GM13976 (cell line): ENCODE measurements around the gene SUMO2.
"Not testable (repeated sequence)": the region's sequence is repeated elsewhere in the genome, so short reads cannot be mapped to it uniquely, and the experiment has no call there.

Experiments used
- DNase-seq: peaks from one replicate; pipeline ENCODE4 v3.0.0; 2012; ENCODE audit warnings: low spot score
- CTCF ChIP-seq: IDR thresholded peaks from 2 replicates; pipeline ENCODE4 v1.5.1; 2012; ENCODE audit warnings: borderline replicate concordance, mild to moderate bottlenecking; ENCODE audit not compliant: insufficient read depth; ENCODE audit errors: extremely low read depth, missing control alignments, control extremely low read depth
- in situ Hi-C: fragments of 300-500 bp; cut with MboI; formaldehyde crosslinking; loops from one replicate; pipeline ENCODE4 v1.12.0; 2022; ENCODE audit warnings: low sequenced_read_pairs, mixed read lengths, inconsistent platforms; ENCODE audit not compliant: unreplicated experiment

The SUMO2 gene

GRCh38 chr17:75225016-75225415 is 42.3 kb upstream of the SUMO2 start:
- no peak for TF ChIP-seq CTCF
- no peak for DNase-seq

GRCh38 chr17:75219815-75220214 is 37.1 kb upstream of the SUMO2 start:
- DNase-seq: no peak
- in situ Hi-C loops: no loop called here
- TF ChIP-seq CTCF: no peak

More at GRCh38 chr17:75225016-75225415, 42.3 kb upstream of the SUMO2 start:
- in situ Hi-C loops: no loop called here

GRCh38 chr17:75218131-75218530 is 35.4 kb upstream of the SUMO2 start:
- in situ Hi-C loops: no loop called here
- no peak for TF ChIP-seq CTCF
- DNase-seq: no peak

- no peak for DNase-seq
- TF ChIP-seq CTCF: no peak
- in situ Hi-C loops: no loop called here
These were observed 26.3 kb upstream of the SUMO2 start for GRCh38 chr17:75209061-75209460.

GRCh38 chr17:75208161-75208560 is 25.4 kb upstream of the SUMO2 start:
- in situ Hi-C loops: no loop called here
- no peak for TF ChIP-seq CTCF
- DNase-seq: no peak

GRCh38 chr17:75207760-75208159 is 25.0 kb upstream of the SUMO2 start:
- DNase-seq: no peak
- in situ Hi-C loops: no loop called here
- TF ChIP-seq CTCF: no peak

- in situ Hi-C loops, DNase-seq: not testable (repeated sequence)
These were observed 24.3 kb upstream of the SUMO2 start for GRCh38 chr17:75207050-75207407.
